HG02938 (cell line): ENCODE data around the gene MAT1A.
A peak's percentile ranks its signal among the peaks of the same experiment; 100 is the strongest.
"Not testable (repeated sequence)": the region's sequence is repeated elsewhere in the genome, so short reads cannot be mapped to it uniquely, and the experiment has no call there.

Experiments used
- ATAC-seq: cut with Tn5 transposase; IDR thresholded peaks from one replicate; pipeline ENCODE4 v1.9.1; 2021; ENCODE audit warnings: mild to moderate bottlenecking, moderate library complexity; ENCODE audit not compliant: unreplicated experiment

Gene MAT1A

GRCh38 chr10:80233871-80234270 lies 55.6 kb downstream of the MAT1A start:
- ATAC-seq, result not testable (repeated sequence)

DNA sequence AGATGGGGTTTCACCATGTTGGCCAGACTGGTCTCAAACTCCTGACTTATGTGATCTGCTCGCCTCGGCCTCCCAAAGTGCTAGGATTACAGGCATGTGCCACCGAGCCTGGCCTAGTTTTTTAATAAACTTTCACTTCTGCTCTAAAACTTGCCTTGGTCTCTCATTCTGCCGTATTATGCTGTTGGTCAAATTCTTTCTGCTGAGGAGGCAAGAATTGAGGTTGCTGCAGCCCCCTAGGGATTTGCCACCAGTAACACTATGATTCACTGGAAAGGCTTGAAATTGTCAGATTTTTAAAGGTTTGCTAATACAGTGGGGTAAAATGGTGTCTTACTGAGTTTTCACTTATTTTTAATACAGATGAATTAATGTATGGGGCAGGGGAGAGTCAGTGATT lies 62.7 kb downstream of the MAT1A start:
- peak; percentile 61 for ATAC-seq

DNA sequence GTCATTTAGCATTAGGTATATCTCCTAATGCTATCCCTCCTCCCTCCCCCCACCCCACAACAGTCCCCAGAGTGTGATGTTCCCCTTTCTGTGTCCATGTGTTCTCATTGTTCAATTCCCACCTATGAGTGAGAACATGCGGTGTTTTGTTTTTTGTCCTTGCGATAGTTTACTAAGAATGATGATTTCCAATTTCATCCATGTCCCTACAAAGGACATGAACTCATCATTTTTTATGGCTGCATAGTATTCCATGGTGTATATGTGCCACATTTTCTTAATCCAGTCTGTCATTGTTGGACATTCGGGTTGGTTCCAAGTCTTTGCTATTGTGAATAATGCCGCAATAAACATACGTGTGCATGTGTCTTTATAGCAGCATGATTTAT lies 66.4 kb downstream of the MAT1A start:
- not testable (repeated sequence) for ATAC-seq
